ENCODE measurements around the gene USH1C. TPM values are rescaled to one million over a fixed set of nuclear protein-coding genes. Genes with fewer than 3 reads are reported as not detected.

The USH1C gene
- total RNA-seq, 2 experiments from 2014 or later = not detected

DNA sequence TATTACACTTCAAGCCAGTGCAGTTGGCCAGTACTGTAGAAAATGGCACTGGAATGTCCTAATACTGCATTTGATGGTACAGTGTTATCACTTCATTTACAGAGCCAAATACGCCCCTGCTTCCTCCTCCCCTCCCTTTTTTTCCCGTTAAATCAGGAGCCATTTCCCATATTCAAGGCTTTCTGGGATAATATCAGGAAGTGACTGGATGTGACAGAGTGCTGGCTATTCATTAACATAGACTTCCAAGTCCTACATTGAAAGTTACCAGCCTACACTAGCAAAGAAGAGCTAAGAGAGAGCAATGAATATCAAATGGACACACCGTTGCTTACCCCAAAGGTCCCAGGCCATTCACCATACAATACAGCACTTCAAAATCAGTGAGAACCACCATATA is 35.4 kb downstream of the USH1C start:
- H3K36me3 Mint-ChIP-seq (ENCODE audit: low read depth) = no peaks in the 10 kb centered on the region
- peaks cover 8% of the 10 kb centered on the region for H3K27me3 Mint-ChIP-seq
- ChIA-PET CTCF (interaction anchor here (0.5 to 6.4 kb wide), 8 partner anchors 10 to 408 kb away, joined by 3 to 99 read pairs (median 4); no protein-coding TSS in a partner anchor), POLR2A (no interaction called here)
- no peaks in the 10 kb centered on the region for H3K4me1 Mint-ChIP-seq
- no peaks in the 10 kb centered on the region for H3K9me3 Mint-ChIP-seq (ENCODE audit: low read depth)
- ATAC-seq = no peak
- intact Hi-C loops (cut with DNase I, micrococcal nuclease) = loop anchor here (10.0 kb wide), 1 partner anchor 564 kb away; no protein-coding TSS in a partner anchor
- DNase-seq = no peak
- no peak overlapping the region for H3K4me3 Mint-ChIP-seq
- no peak overlapping the region for H3K27ac Mint-ChIP-seq

GRCh38 chr11:17508306-17508705 is 35.9 kb downstream of the USH1C start:
- H3K27me3 Mint-ChIP-seq = peaks cover 8% of the 10 kb centered on the region
- POLR2A ChIA-PET = no interaction called here
- no peak for ATAC-seq
- CTCF ChIA-PET = interaction anchor here (0.9 to 6.4 kb wide), 11 partner anchors 9 to 279 kb away, joined by 3 to 99 read pairs (median 3); no protein-coding TSS in a partner anchor
- no peak overlapping the region for H3K27ac Mint-ChIP-seq
- no peaks in the 10 kb centered on the region for H3K36me3 Mint-ChIP-seq (ENCODE audit: low read depth)
- H3K4me3 Mint-ChIP-seq = no peak overlapping the region
- no peak for DNase-seq
- intact Hi-C loops (cut with DNase I, micrococcal nuclease) = loop anchor here (10.0 kb wide), 1 partner anchor 564 kb away; no protein-coding TSS in a partner anchor
- H3K9me3 Mint-ChIP-seq (ENCODE audit: low read depth) = no peaks in the 10 kb centered on the region
- H3K4me1 Mint-ChIP-seq = no peaks in the 10 kb centered on the region

- intact Hi-C loops (cut with DNase I, micrococcal nuclease) = loop anchor here (10.0 kb wide), 1 partner anchor 563 kb away; no protein-coding TSS in a partner anchor
- Mint-ChIP-seq H3K4me1 (no peaks in the 10 kb centered on the region), H3K36me3 (ENCODE audit: low read depth) (no peaks in the 10 kb centered on the region), H3K27me3 (peaks cover 7% of the 10 kb centered on the region), H3K27ac (no peak overlapping the region), H3K9me3 (ENCODE audit: low read depth) (no peaks in the 10 kb centered on the region), H3K4me3 (no peak overlapping the region)
- no peak for ATAC-seq
- ChIA-PET POLR2A (no interaction called here), CTCF (interaction anchor here (0.9 to 6.4 kb wide), 12 partner anchors 9 to 278 kb away, joined by 3 to 99 read pairs (median 3); no protein-coding TSS in a partner anchor)
- DNase-seq = no peak
Observed at GRCh38 chr11:17507773-17508172, 36.4 kb downstream of the USH1C start.

DNA sequence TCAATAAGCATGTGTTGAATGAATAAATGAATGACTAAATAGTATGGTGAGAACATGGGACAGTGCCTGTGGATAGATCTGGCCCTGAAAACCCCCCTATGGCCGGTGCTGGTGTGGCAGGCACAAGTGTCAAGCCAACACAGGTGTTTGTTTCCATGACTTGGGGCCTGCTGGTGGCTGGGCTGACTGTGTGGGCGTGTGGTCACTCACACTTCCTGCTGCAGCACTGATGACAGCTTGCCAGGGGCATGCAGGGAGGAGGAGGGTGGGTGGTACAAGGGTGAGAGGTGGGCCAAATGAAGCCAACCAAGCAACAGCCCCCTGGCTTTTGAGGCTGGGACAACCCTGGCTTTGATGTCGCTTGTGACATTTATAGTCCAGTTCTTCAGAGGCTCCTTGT is 37.3 kb downstream of the USH1C start:
- Mint-ChIP-seq H3K9me3 (ENCODE audit: low read depth) (no peaks in the 10 kb centered on the region), H3K4me3 (no peak overlapping the region), H3K36me3 (ENCODE audit: low read depth) (no peaks in the 10 kb centered on the region), H3K4me1 (no peaks in the 10 kb centered on the region), H3K27me3 (peaks cover 7% of the 10 kb centered on the region), H3K27ac (no peak overlapping the region)
- CTCF ChIA-PET = interaction anchor here (0.6 to 6.4 kb wide), 11 partner anchors 9 to 310 kb away, joined by 3 to 99 read pairs (median 3); no protein-coding TSS in a partner anchor
- DNase-seq (no peak), ATAC-seq (no peak)
- intact Hi-C loops (cut with DNase I, micrococcal nuclease) = loop anchor here (10.0 kb wide), 1 partner anchor 562 kb away; no protein-coding TSS in a partner anchor
- POLR2A ChIA-PET = no interaction called here

DNA sequence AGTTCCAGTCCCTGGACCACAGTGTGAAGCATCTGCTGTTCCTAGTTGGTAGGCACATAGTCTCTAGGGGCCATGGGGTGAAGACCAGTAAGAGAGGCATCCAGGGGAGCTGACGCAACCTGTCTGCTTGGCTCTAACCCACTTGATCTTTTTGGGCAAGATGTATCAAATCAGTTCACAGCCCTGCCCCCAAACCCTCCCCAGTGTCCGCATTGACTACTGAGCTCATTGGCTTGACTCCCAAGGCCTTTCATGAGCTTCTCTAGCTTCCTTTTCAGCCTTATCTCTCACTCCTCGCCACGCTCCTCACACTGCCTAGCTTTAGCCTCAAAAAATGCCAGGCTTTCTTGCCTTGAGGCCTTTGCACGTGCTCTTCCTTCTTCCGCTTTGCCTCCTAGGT is 37.9 kb downstream of the USH1C start:
- peaks cover 7% of the 10 kb centered on the region for H3K27me3 Mint-ChIP-seq
- no peaks in the 10 kb centered on the region for H3K36me3 Mint-ChIP-seq (ENCODE audit: low read depth)
- ChIA-PET CTCF (interaction anchor here (0.6 to 6.4 kb wide), 9 partner anchors 8 to 310 kb away, joined by 3 to 99 read pairs (median 3); partner anchors contain the start of gene KCNJ11), POLR2A (interaction anchor here (0.5 to 1.1 kb wide), 2 partner anchors 117 to 372 kb away, joined by 3 to 6 read pairs; no protein-coding TSS in a partner anchor)
- H3K27ac Mint-ChIP-seq = no peak overlapping the region
- intact Hi-C loops (cut with DNase I, micrococcal nuclease) = loop anchor here (10.0 kb wide), 1 partner anchor 562 kb away; no protein-coding TSS in a partner anchor
- no peak for ATAC-seq
- DNase-seq = no peak
- H3K9me3 Mint-ChIP-seq (ENCODE audit: low read depth) = no peaks in the 10 kb centered on the region
- no peaks in the 10 kb centered on the region for H3K4me1 Mint-ChIP-seq
- no peak overlapping the region for H3K4me3 Mint-ChIP-seq

- Mint-ChIP-seq H3K36me3 (ENCODE audit: low read depth) (no peaks in the 10 kb centered on the region), H3K4me1 (no peaks in the 10 kb centered on the region), H3K9me3 (ENCODE audit: low read depth) (no peaks in the 10 kb centered on the region), H3K27me3 (peaks cover 7% of the 10 kb centered on the region), H3K27ac (no peak overlapping the region), H3K4me3 (no peak overlapping the region)
- intact Hi-C loops (cut with DNase I, micrococcal nuclease) = loop anchor here (10.0 kb wide), 1 partner anchor 560 kb away; no protein-coding TSS in a partner anchor
- ChIA-PET CTCF (interaction anchor here (0.8 to 6.4 kb wide), 11 partner anchors 11 to 275 kb away, joined by 3 to 99 read pairs (median 3); partner anchors contain the start of gene KCNJ11), POLR2A (interaction anchor here (1.1 kb wide), 1 partner anchor 115 kb away, joined by 3 read pairs; no protein-coding TSS in a partner anchor)
- no peak for ATAC-seq
- no peak for DNase-seq
Observed at GRCh38 chr11:17505146-17505545, 39.1 kb downstream of the USH1C start.

GRCh38 chr11:17504330-17505107 is 39.7 kb downstream of the USH1C start:
- no peak overlapping the region for H3K27ac Mint-ChIP-seq

DNA sequence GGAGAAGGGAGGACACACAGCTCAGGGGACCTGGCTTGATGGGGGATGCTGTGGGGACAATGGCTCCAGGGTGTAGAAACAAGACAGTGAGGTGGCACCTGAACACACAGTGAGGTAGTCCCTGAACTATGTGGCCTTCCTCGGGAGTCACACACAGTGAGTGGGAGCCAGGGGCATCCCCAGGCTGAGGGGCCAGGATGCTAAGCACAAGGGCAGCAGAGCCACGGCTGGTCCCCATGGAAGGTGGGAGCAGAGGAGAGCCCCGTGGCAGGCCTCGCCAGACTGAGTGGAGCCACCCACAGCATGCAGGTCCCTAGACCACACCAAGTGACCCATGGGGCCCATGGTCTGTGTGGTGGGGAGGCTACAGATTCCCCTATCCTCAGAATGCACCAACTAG is 41.6 kb downstream of the USH1C start:
- no peaks in the 10 kb centered on the region for H3K9me3 Mint-ChIP-seq (ENCODE audit: low read depth)

More at GRCh38 chr11:17504330-17505107, 39.7 kb downstream of the USH1C start:
- intact Hi-C loops (cut with DNase I, micrococcal nuclease) = loop anchor here (1.0 to 10.0 kb wide), 6 partner anchors 115 to 716 kb away; no protein-coding TSS in a partner anchor
- CTCF ChIA-PET = interaction anchor here (0.6 to 6.4 kb wide), 15 partner anchors 11 to 489 kb away, joined by 3 to 99 read pairs (median 4); partner anchors contain the start of gene KCNJ11
- peak; percentile 90 for ATAC-seq
- peak; percentile 88 for DNase-seq
- POLR2A ChIA-PET = no interaction called here
- H3K36me3 Mint-ChIP-seq (ENCODE audit: low read depth) = no peaks in the 10 kb centered on the region
- H3K4me1 Mint-ChIP-seq = no peaks in the 10 kb centered on the region
- H3K4me3 Mint-ChIP-seq = no peak overlapping the region
- peaks cover 7% of the 10 kb centered on the region for H3K27me3 Mint-ChIP-seq
- H3K9me3 Mint-ChIP-seq (ENCODE audit: low read depth) = no peaks in the 10 kb centered on the region

DNA sequence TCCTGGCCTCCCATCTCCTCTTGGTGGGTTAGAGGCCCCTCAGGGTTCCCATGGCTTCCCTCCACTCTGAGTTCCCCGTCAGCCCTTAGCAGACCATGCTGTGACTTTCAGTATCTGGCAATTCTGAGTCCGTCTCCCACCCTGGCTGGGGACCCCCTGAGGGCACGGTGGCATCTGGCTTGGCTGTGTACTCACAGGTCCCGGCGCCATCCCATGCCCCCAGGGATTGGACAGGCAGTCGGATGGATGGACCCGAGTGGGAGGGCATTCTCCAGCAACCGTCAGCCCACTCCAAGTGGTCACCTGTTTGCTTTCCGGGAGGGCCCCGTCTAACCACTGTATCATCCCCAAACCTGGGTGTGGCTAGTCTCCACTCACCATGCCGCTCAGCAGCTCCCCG is 43.5 kb downstream of the USH1C start:
- no peaks in the 10 kb centered on the region for H3K4me1 Mint-ChIP-seq
- CTCF ChIA-PET = interaction anchor here (0.9 to 2.8 kb wide), 2 partner anchors 27 to 115 kb away, joined by 4 to 6 read pairs; no protein-coding TSS in a partner anchor
- POLR2A ChIA-PET = no interaction called here
- DNase-seq (no peak), ATAC-seq (no peak)
- H3K9me3 Mint-ChIP-seq (ENCODE audit: low read depth) = no peaks in the 10 kb centered on the region
- H3K36me3 Mint-ChIP-seq (ENCODE audit: low read depth) = no peaks in the 10 kb centered on the region
- intact Hi-C loops (cut with DNase I, micrococcal nuclease) = loop anchor here (10.0 kb wide), 1 partner anchor 556 kb away; no protein-coding TSS in a partner anchor
- H3K4me3 Mint-ChIP-seq = no peak overlapping the region
- H3K27ac Mint-ChIP-seq = no peak overlapping the region
- peaks cover 1% of the 10 kb centered on the region for H3K27me3 Mint-ChIP-seq

More for the DNA sequence above, 41.6 kb downstream of the USH1C start:
- Mint-ChIP-seq H3K36me3 (ENCODE audit: low read depth) (no peaks in the 10 kb centered on the region), H3K4me3 (no peak overlapping the region), H3K4me1 (no peaks in the 10 kb centered on the region), H3K27ac (no peak overlapping the region), H3K27me3 (peaks cover 1% of the 10 kb centered on the region)
- no peak for DNase-seq
- ChIA-PET CTCF (interaction anchor here (1.1 to 6.4 kb wide), 3 partner anchors 120 to 273 kb away, joined by 3 to 99 read pairs (median 16); no protein-coding TSS in a partner anchor), POLR2A (no interaction called here)
- intact Hi-C loops (cut with DNase I, micrococcal nuclease) = loop anchor here (10.0 kb wide), 1 partner anchor 558 kb away; no protein-coding TSS in a partner anchor
- ATAC-seq = no peak

DNA sequence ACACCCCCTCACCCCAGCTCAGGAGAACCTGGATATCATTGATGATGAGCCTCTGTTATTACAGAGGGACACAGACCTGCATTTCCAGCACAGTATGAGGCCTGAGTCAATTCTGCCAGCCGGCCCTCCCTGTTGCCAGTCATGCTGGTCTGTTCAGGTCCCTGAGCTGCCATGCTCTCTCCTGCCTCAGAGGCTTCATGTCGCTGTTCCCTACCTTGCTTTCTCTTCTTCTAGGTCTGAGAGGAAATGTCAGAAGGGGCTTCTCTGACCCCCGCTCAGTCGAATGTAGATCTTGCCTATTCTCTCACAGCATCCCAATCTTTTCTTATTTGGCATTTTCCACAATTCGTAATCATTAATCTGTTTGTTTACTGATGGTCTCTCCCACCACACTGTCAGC is 45.7 kb downstream of the USH1C start:
- intact Hi-C loops (cut with DNase I, micrococcal nuclease) = no loop called here
- Mint-ChIP-seq H3K9me3 (ENCODE audit: low read depth) (no peaks in the 10 kb centered on the region), H3K4me3 (no peak overlapping the region), H3K27me3 (no peaks in the 10 kb centered on the region), H3K27ac (no peak overlapping the region), H3K4me1 (no peaks in the 10 kb centered on the region), H3K36me3 (ENCODE audit: low read depth) (no peaks in the 10 kb centered on the region)
- ChIA-PET POLR2A (no interaction called here), CTCF (interaction anchor here (0.6 to 2.8 kb wide), 5 partner anchors 8 to 789 kb away, joined by 3 to 7 read pairs (median 3); no protein-coding TSS in a partner anchor)
- ATAC-seq = no peak
- no peak for DNase-seq

DNA sequence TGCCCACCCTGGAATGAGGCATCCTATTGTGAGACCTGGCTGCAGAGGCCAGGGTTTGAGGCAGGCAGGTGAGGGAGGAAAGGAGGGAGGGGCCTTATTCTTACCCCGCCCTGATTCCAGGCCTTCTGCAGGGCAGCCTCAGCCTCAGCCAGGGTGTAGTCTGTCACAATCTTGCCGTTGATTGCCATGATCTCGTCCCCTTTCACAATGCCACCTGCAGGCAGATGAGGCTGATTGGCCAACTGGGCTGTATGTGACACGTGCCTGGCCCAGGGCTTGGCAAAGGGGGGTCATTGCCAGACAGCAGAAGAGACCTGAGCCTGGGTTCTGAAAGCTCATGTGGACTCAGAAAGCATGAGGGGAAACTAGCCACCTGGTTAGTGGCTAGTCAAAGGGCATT is 46.2 kb downstream of the USH1C start:
- DNase-seq (no peak), ATAC-seq (peak; percentile 49)
- intact Hi-C loops (cut with DNase I, micrococcal nuclease) = no loop called here
- no peaks in the 10 kb centered on the region for H3K27me3 Mint-ChIP-seq
- no peaks in the 10 kb centered on the region for H3K36me3 Mint-ChIP-seq (ENCODE audit: low read depth)
- ChIA-PET CTCF (interaction anchor here (0.6 to 2.8 kb wide), 4 partner anchors 9 to 789 kb away, joined by 3 to 7 read pairs (median 4); no protein-coding TSS in a partner anchor), POLR2A (no interaction called here)
- H3K9me3 Mint-ChIP-seq (ENCODE audit: low read depth) = no peaks in the 10 kb centered on the region
- no peak overlapping the region for H3K4me3 Mint-ChIP-seq
- no peak overlapping the region for H3K27ac Mint-ChIP-seq
- no peaks in the 10 kb centered on the region for H3K4me1 Mint-ChIP-seq

All from activated CD4-positive, alpha-beta T cell treated with anti-CD3 and anti-CD28 coated beads for 36 hours (primary cell).